ENCODE results near the gene TFAP2A.

DNA sequence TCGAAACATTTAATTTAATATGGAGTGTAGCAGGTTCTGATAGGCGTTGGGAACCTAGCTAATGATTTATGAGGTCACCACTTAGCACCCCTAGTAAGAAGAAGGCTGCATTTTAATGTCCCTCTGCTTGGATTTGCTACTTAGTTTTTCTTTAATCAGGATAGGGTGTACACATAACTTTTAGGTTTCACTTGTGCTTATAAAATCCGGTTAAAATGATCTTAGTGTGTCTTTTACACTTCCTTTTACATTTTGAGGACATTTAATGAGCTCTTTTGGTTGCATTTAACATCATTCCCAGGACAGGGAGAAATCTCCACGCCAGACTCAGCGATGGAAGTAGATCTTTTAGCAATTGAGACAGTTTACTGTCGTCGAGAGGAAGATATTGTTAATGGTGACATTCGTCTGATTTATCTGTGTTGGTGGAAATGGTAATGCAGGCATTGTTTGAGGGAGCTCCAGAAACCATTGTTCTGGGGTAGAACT, 5.6 kb downstream of the TFAP2A start:
- TF ChIP-seq, protein P1, sequence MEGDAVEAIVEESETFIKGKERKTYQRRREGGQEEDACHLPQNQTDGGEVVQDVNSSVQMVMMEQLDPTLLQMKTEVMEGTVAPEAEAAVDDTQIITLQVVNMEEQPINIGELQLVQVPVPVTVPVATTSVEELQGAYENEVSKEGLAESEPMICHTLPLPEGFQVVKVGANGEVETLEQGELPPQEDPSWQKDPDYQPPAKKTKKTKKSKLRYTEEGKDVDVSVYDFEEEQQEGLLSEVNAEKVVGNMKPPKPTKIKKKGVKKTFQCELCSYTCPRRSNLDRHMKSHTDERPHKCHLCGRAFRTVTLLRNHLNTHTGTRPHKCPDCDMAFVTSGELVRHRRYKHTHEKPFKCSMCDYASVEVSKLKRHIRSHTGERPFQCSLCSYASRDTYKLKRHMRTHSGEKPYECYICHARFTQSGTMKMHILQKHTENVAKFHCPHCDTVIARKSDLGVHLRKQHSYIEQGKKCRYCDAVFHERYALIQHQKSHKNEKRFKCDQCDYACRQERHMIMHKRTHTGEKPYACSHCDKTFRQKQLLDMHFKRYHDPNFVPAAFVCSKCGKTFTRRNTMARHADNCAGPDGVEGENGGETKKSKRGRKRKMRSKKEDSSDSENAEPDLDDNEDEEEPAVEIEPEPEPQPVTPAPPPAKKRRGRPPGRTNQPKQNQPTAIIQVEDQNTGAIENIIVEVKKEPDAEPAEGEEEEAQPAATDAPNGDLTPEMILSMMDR (conservative IDR thresholded peaks at IDR 0.05; ENCODE audit: low read length) = no peak
- TF ChIP-seq EZH2phosphoT487 (IDR thresholded peaks at IDR 0.05; ENCODE audit: borderline replicate concordance) = no peak

Measured in Loucy (cell line).